CD14-positive monocyte (primary cell): ENCODE measurements around the gene CNIH3. TPM values are rescaled to one million over a fixed set of nuclear protein-coding genes. Genes with fewer than 3 reads are reported as not detected.

ENCODE experiments used
- DNase-seq, 3 donors: peaks; one replicate each; pipeline ENCODE4 v3.0.0-alpha.2; 2011 to 2022
- H2AFZ ChIP-seq: 2 replicates; pipeline ENCODE4 v1.6.0; 2012; ENCODE audit warnings: mild to moderate bottlenecking, low read depth, low read length, inconsistent platforms; ENCODE audit not compliant: insufficient read depth, poor library complexity, severe bottlenecking
- H3K27ac ChIP-seq, 2 donors: 1 replicate in 1 of 2; 2 replicates in 1 of 2; pipeline ENCODE4 v1.5.1; 2012 to 2013; ENCODE audit warnings: low read length in 2 of 2, control low read depth in 1 of 2, inconsistent platforms in 1 of 2, low read depth in 1 of 2, mild to moderate bottlenecking in 1 of 2
- H3K27me3 ChIP-seq, 2 donors: one replicate each; pipeline versions ENCODE4 v1.6.0 to v1.6.1; 2011 to 2013; ENCODE audit warnings: low read length in 2 of 2; ENCODE audit not compliant: control insufficient read depth in 2 of 2, insufficient read depth in 2 of 2
- H3K36me3 ChIP-seq, 2 donors: replicated peaks in 1 of 2; 1 replicate in 1 of 2; 2 replicates in 1 of 2; pipeline versions ENCODE4 v1.5.1 to v1.6.1; 2012 to 2013; ENCODE audit warnings: low read length in 2 of 2, control low read depth in 1 of 2, inconsistent platforms in 1 of 2, mild to moderate bottlenecking in 1 of 2; ENCODE audit not compliant: insufficient read depth in 2 of 2, control insufficient read depth in 1 of 2
- H3K4me1 ChIP-seq, 2 donors: 1 replicate in 1 of 2; 2 replicates in 1 of 2; pipeline versions ENCODE4 v1.5.1 to v1.6.1; 2012 to 2013; ENCODE audit warnings: low read length in 2 of 2, control low read depth in 1 of 2, inconsistent platforms in 1 of 2, mild to moderate bottlenecking in 1 of 2, moderate library complexity in 1 of 2; ENCODE audit not compliant: insufficient read depth in 2 of 2, control insufficient read depth in 1 of 2
- H3K4me2 ChIP-seq: replicated peaks from 2 replicates; pipeline ENCODE3; 2012; ENCODE audit warnings: low read length, moderate library complexity, mild to moderate bottlenecking; ENCODE audit not compliant: poor library complexity, severe bottlenecking; ENCODE audit errors: extremely low read depth
- H3K4me3 ChIP-seq, 3 experiments: fragments of 200-600 bp in 1 of 3; sonication (generic) in 1 of 3; replicated peaks in 1 of 3; 1 replicate in 2 of 3; 2 replicates in 1 of 3; pipeline ENCODE4 v1.5.1; 2011 to 2013; ENCODE audit warnings: low read length in 3 of 3, mild to moderate bottlenecking in 3 of 3, control low read depth in 2 of 3, low read depth in 2 of 3, inconsistent platforms in 1 of 3, moderate library complexity in 1 of 3
- H3K79me2 ChIP-seq: 2 replicates; pipeline ENCODE4 v1.6.0; 2012; ENCODE audit warnings: mild to moderate bottlenecking, control low read depth, inconsistent platforms, low read length, moderate library complexity; ENCODE audit not compliant: insufficient read depth
- H3K9ac ChIP-seq: 2 replicates; pipeline ENCODE4 v1.6.0; 2017; ENCODE audit warnings: low read length, mild to moderate bottlenecking; ENCODE audit not compliant: insufficient read depth, poor library complexity, severe bottlenecking
- H3K9me3 ChIP-seq, 2 donors: replicated peaks in 1 of 2; 1 replicate in 1 of 2; 2 replicates in 1 of 2; pipeline versions ENCODE4 v1.5.1 to v1.6.1; 2012 to 2013; ENCODE audit warnings: low read length in 2 of 2, control low read depth in 1 of 2; ENCODE audit not compliant: control insufficient read depth in 1 of 2, insufficient read depth in 1 of 2
- H4K20me1 ChIP-seq: 2 replicates; pipeline ENCODE4 v1.6.0; 2012; ENCODE audit warnings: mild to moderate bottlenecking, low read length, control low read depth, moderate library complexity; ENCODE audit not compliant: insufficient read depth
- H3K27ac Mint-ChIP-seq, 7 donors: one replicate each; pipeline ENCODE4 v1.8.0; 2020; ENCODE audit warnings: mild to moderate bottlenecking in 7 of 7, mixed read lengths in 7 of 7, moderate library complexity in 6 of 7, inconsistent platforms in 2 of 7
- H3K27me3 Mint-ChIP-seq, 3 donors: one replicate each; pipeline ENCODE4 v1.8.0; 2021 to 2022; ENCODE audit warnings: low read depth in 3 of 3, mild to moderate bottlenecking in 3 of 3, mixed read lengths in 3 of 3, moderate library complexity in 3 of 3, inconsistent platforms in 1 of 3
- H3K36me3 Mint-ChIP-seq, 2 donors: one replicate each; pipeline ENCODE4 v1.8.0; 2020; ENCODE audit warnings: mixed read lengths in 2 of 2, inconsistent platforms in 1 of 2, mild to moderate bottlenecking in 1 of 2
- H3K4me1 Mint-ChIP-seq: one replicate; pipeline ENCODE4 v1.8.0; 2020; ENCODE audit warnings: mild to moderate bottlenecking, mixed read lengths
- H3K4me3 Mint-ChIP-seq, 2 donors: one replicate each; pipeline ENCODE4 v1.8.0; 2020; ENCODE audit warnings: mild to moderate bottlenecking in 2 of 2, mixed read lengths in 2 of 2, moderate library complexity in 1 of 2
- H3K9me3 Mint-ChIP-seq, 7 donors: one replicate each; pipeline ENCODE4 v1.8.0; 2020 to 2022; ENCODE audit warnings: mixed read lengths in 7 of 7, mild to moderate bottlenecking in 6 of 7, moderate library complexity in 6 of 7, inconsistent platforms in 2 of 7
- WGBS: methylation state at CpG from one replicate; pipeline ENCODE4 v1.1.5; 2013; ENCODE audit warnings: missing lambda C conversion rate; ENCODE audit not compliant: insufficient coverage; 5-methylcytosine and 5-hydroxymethylcytosine counted together
- intact Hi-C, 2 donors: fragments of 100-400 bp; cut with micrococcal nuclease; formaldehyde crosslinking; loops; one replicate each; pipeline versions ENCODE4 v1.15.0 to v1.15.1; 2023
- polyA plus RNA-seq, 3 donors: library from polyadenylated mRNA; depleted of rRNA in 1 of 3; unstranded in 2 of 3; stranded (reverse) in 1 of 3; fragments of 300-500 nt in 2 of 3; fragments of >200 nt in 1 of 3; fragmentation: Illumina TruSeq in 2 of 3; gene quantifications; 1 replicate in 2 of 3; 2 replicates in 1 of 3; pipeline ENCODE4 v1.2.3, GENCODE V29; 2012 to 2021
- TF ChIP-seq, protein P1 (sequence below): fragments of 200-600 bp; IDR thresholded peaks from one replicate; pipeline ENCODE4 v1.8.0; 2022; ENCODE audit warnings: antibody characterized with exemption, mild to moderate bottlenecking

CNIH3 gene
- polyA plus RNA-seq, 3 donors = 0.37 TPM; not detected in 2

GRCh38 chr1:224759135-224759534 lies 143.0 kb downstream of the CNIH3 start:
- no peaks in the 10 kb centered on the region for H4K20me1 ChIP-seq
- 100% methylated on average over 1 of the region's 1 CpG for WGBS
- H3K36me3 Mint-ChIP-seq = no peaks in the 10 kb centered on the region
- intact Hi-C loops = no loop called here
- no peaks in the 10 kb centered on the region for H3K27me3 ChIP-seq
- H3K4me1 ChIP-seq = no peaks in the 10 kb centered on the region
- TF ChIP-seq, protein P1, sequence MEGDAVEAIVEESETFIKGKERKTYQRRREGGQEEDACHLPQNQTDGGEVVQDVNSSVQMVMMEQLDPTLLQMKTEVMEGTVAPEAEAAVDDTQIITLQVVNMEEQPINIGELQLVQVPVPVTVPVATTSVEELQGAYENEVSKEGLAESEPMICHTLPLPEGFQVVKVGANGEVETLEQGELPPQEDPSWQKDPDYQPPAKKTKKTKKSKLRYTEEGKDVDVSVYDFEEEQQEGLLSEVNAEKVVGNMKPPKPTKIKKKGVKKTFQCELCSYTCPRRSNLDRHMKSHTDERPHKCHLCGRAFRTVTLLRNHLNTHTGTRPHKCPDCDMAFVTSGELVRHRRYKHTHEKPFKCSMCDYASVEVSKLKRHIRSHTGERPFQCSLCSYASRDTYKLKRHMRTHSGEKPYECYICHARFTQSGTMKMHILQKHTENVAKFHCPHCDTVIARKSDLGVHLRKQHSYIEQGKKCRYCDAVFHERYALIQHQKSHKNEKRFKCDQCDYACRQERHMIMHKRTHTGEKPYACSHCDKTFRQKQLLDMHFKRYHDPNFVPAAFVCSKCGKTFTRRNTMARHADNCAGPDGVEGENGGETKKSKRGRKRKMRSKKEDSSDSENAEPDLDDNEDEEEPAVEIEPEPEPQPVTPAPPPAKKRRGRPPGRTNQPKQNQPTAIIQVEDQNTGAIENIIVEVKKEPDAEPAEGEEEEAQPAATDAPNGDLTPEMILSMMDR = no peak
- no peak overlapping the region for H3K4me3 ChIP-seq
- DNase-seq = no peak
- no peaks in the 10 kb centered on the region for H3K4me1 Mint-ChIP-seq
- H3K27ac ChIP-seq = no peak overlapping the region
- peaks cover 16 to 25% of the 10 kb centered on the region in 2 donors for H3K9me3 ChIP-seq
- no peaks in the 10 kb centered on the region for H3K36me3 ChIP-seq
- no peak overlapping the region for H3K4me2 ChIP-seq
- H3K4me3 Mint-ChIP-seq = no peak overlapping the region
- no peaks in the 10 kb centered on the region for H3K79me2 ChIP-seq
- H2AFZ ChIP-seq = no peak overlapping the region
- H3K9me3 Mint-ChIP-seq = peaks cover 5 to 30% (median 16%) of the 10 kb centered on the region in 7 donors
- H3K27me3 Mint-ChIP-seq = peaks cover 1 to 7% (median 1%) of the 10 kb centered on the region in 3 donors
- no peak overlapping the region for H3K27ac Mint-ChIP-seq
- no peak overlapping the region for H3K9ac ChIP-seq

DNA sequence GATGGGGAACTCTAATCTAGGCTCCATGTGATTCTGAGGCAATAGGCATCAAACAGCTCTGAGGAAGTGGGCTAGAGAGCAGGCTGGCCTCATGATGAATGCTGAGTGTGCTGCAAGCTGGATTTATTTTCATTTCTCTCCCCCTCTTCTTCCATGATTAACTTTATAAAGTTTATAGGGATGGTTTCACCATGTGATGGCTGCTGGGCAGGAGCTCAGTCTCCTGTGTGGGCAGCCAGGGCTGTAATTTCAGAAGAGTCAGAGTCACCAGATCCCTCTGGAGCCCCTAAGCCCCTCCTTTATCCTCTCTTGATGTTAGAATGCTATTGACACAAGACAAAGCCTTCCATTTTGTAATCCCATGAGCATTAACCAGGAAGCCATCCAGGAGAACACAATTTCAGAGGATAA lies 143.6 kb downstream of the CNIH3 start:
- intact Hi-C loops = no loop called here
- H3K9me3 Mint-ChIP-seq = peaks cover 5 to 30% (median 16%) of the 10 kb centered on the region in 7 donors
- TF ChIP-seq, protein P1 = no peak
- Histone ChIP-seq H3K9me3 (peaks cover 16 to 25% of the 10 kb centered on the region in 2 donors), H3K9ac (no peak overlapping the region), H3K4me1 (no peaks in the 10 kb centered on the region), H3K27ac (no peak overlapping the region), H3K4me3 (no peak overlapping the region), H3K27me3 (no peaks in the 10 kb centered on the region), H3K36me3 (no peaks in the 10 kb centered on the region), H3K79me2 (no peaks in the 10 kb centered on the region), H2AFZ (no peak overlapping the region), H4K20me1 (no peaks in the 10 kb centered on the region), H3K4me2 (no peak overlapping the region)
- no peak for DNase-seq
- H3K36me3 Mint-ChIP-seq = no peaks in the 10 kb centered on the region
- no peak overlapping the region for H3K27ac Mint-ChIP-seq
- H3K27me3 Mint-ChIP-seq = peaks cover 1 to 7% (median 1%) of the 10 kb centered on the region in 3 donors
- no peak overlapping the region for H3K4me3 Mint-ChIP-seq
- H3K4me1 Mint-ChIP-seq = no peaks in the 10 kb centered on the region
